Heart left ventricle (tissue), 13 donors: ENCODE measurements around the gene PACRG.
A peak's percentile ranks its signal among the peaks of the same experiment; 100 is the strongest.

Experiments
- POLR2A ChIP-seq, 2 donors: fragments of 450-650 bp; IDR thresholded peaks; one replicate each; pipeline ENCODE4 v1.6.1; 2017; ENCODE audit warnings: antibody characterized with exemption in 2 of 2, mild to moderate bottlenecking in 2 of 2, moderate library complexity in 2 of 2
- TF ChIP-seq, protein P1 (sequence below), 12 donors: fragments of 200-600 bp; sonication (generic) in 4 of 12; IDR thresholded peaks; one replicate each; pipeline versions ENCODE4 v1.5.0 to v1.8.0; 2018 to 2022; ENCODE audit warnings: antibody characterized with exemption in 12 of 12, mild to moderate bottlenecking in 5 of 12
- donor health status: ischemic (EF 13 %, LVEDD 7.1; RV severe dilation, severe dysfunction).
- donor health status: DM: no; HTN: yes; CAD: no.
- donor health status: DM: no; HTN: no; CAD: no.
- donor health status: ischemic (EF 25% LVEDD 6.9; RV normal size, moderate dysfunction).
- donor health status: ischemic (EF 25% LVEDD 5.7; RV mildly dilated, moderate dysfunction).
- donor health status: ischemic (EF 35%, LVEDD 5.7; RV mildly dilated, moderate dysfunction).
- donor health status: nonischemic (EF 11% LVEDD 7.7; RV severe dilation, severe dysfunction).
- donor health status: DM: yes; HTN: yes; CAD: no.
- donor health status: PGD.
- donor health status: ischemic (EF 29% LVEDD 5.4; RV normal size, mild dysfunction).
- donor health status: nonischemic (EF 23%, LVEDD 6.1; RV moderate dilation, normal function).

DNA sequence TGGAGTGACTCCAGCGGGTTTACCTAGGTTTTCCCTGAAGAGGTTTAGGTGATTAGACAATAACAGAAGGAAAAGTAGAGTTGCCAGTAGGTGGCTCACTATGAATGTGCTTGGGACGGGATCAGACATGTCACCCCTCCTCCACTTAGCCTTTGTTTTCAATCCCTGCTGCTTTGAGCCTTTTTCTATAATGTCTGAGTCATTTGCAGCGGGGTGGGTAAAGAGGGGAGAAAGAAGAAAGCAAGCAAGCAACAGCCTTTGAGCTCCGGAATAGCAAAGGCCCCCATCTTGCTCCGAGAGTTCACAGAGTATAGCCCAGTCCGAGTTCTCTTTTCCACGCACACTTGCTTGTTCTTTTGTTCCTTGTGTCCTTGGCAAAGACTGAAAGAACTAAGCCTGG, 129.1 kb downstream of the PACRG start:
- no peak for TF ChIP-seq POLR2A (IDR thresholded peaks at IDR 0.05)
- TF ChIP-seq, protein P1, sequence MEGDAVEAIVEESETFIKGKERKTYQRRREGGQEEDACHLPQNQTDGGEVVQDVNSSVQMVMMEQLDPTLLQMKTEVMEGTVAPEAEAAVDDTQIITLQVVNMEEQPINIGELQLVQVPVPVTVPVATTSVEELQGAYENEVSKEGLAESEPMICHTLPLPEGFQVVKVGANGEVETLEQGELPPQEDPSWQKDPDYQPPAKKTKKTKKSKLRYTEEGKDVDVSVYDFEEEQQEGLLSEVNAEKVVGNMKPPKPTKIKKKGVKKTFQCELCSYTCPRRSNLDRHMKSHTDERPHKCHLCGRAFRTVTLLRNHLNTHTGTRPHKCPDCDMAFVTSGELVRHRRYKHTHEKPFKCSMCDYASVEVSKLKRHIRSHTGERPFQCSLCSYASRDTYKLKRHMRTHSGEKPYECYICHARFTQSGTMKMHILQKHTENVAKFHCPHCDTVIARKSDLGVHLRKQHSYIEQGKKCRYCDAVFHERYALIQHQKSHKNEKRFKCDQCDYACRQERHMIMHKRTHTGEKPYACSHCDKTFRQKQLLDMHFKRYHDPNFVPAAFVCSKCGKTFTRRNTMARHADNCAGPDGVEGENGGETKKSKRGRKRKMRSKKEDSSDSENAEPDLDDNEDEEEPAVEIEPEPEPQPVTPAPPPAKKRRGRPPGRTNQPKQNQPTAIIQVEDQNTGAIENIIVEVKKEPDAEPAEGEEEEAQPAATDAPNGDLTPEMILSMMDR (IDR thresholded peaks at IDR 0.05): peak; percentile 33 to 74 (median 56)
